Sigmoid colon (tissue), 7 donors: ENCODE data around the gene ZNF655. TPM values are rescaled to one million over a fixed set of nuclear protein-coding genes. Genes with fewer than 3 reads are reported as not detected.
"Not testable (repeated sequence)": the region's sequence is repeated elsewhere in the genome, so short reads cannot be mapped to it uniquely, and the experiment has no call there.

Experiments
- DNase-seq: peaks from one replicate; pipeline ENCODE4 v3.0.0-alpha.2; 2019
- H3K27ac ChIP-seq, 4 donors: fragments of 200-600 bp; sonication (generic); one replicate each; pipeline ENCODE4 v1.5.1; 2016 to 2019; ENCODE audit warnings: mild to moderate bottlenecking in 1 of 4
- H3K27me3 ChIP-seq, 3 donors: fragments of 200-600 bp; sonication (generic); one replicate each; pipeline ENCODE4 v1.5.1; 2019; ENCODE audit warnings: mild to moderate bottlenecking in 1 of 3
- H3K36me3 ChIP-seq, 4 donors: fragments of 200-600 bp; sonication (generic); one replicate each; pipeline ENCODE4 v1.5.1; 2016 to 2019
- H3K4me1 ChIP-seq, 4 donors: fragments of 200-600 bp; sonication (generic); one replicate each; pipeline ENCODE4 v1.5.1; 2017 to 2019
- H3K4me3 ChIP-seq, 4 donors: fragments of 200-600 bp; sonication (generic); one replicate each; pipeline ENCODE4 v1.5.1; 2017 to 2019; ENCODE audit warnings: mild to moderate bottlenecking in 2 of 4, moderate library complexity in 1 of 4
- H3K9me3 ChIP-seq, 4 donors: fragments of 200-600 bp in 3 of 4; sonication (generic) in 3 of 4; one replicate each; pipeline versions ENCODE4 v1.5.1 to v1.6.1; 2013 to 2019
- CTCF ChIP-seq, 4 experiments: fragments of 450-650 bp in 3 of 4; fragments of 200-600 bp in 1 of 4; IDR thresholded peaks; one replicate each; pipeline ENCODE4 v1.5.1; 2016 to 2019; ENCODE audit warnings: antibody characterized with exemption in 4 of 4, mild to moderate bottlenecking in 3 of 4, moderate library complexity in 2 of 4
- EP300 ChIP-seq, 4 donors: sonication (generic); formaldehyde crosslinking; IDR thresholded peaks; one replicate each; pipeline ENCODE4 v1.6.1; 2017; ENCODE audit warnings: antibody characterized with exemption in 4 of 4
- POLR2A ChIP-seq, 2 donors: fragments of 450-650 bp; IDR thresholded peaks; one replicate each; pipeline ENCODE4 v1.6.1; 2016; ENCODE audit warnings: antibody characterized with exemption in 2 of 2, mild to moderate bottlenecking in 2 of 2, moderate library complexity in 2 of 2
- POLR2AphosphoS5 ChIP-seq, 4 donors: sonication (generic); formaldehyde crosslinking; IDR thresholded peaks; one replicate each; pipeline ENCODE4 v1.6.1; 2017; ENCODE audit warnings: antibody characterized with exemption in 4 of 4
- WGBS, 2 donors: extraction: QIAGEN DNeasy Blood & Tissue Kit; methylation state at CpG; one replicate each; pipeline ENCODE4 v1.1.7; 2013; 5-methylcytosine and 5-hydroxymethylcytosine counted together
- intact Hi-C: fragments of 100-400 bp; cut with DNase I; formaldehyde crosslinking; loops from one replicate; pipeline ENCODE4 v1.15.1; 2023
- polyA plus RNA-seq, 3 donors: library from polyadenylated mRNA; stranded (reverse); fragments of 200-250 nt; gene quantifications; one replicate each; pipeline ENCODE4 v1.2.3, GENCODE V29; 2013
- total RNA-seq, 4 donors: library from RNA; depleted of rRNA; stranded (reverse); fragments of >200 nt; gene quantifications; one replicate each; pipeline ENCODE4 v1.1.0, GENCODE V29; 2016
- donor health status: healthy with polysubstance abuse.
- donor health status: Bipolar disorder and iron deficiency.
- donor health status: healthy.

ZNF655 gene
- total and polyA plus RNA-seq, 7 donors: 45.0 to 148 (median 124) TPM

GRCh38 chr7:99562114-99562784 is 3.8 kb downstream of the ZNF655 start:
- intact Hi-C loops: no loop called here
- no peaks in the 10 kb centered on the region for H3K9me3 ChIP-seq
- WGBS, 2 donors: 84 to 92% methylated on average over 9 of the region's 9 CpGs
- H3K27ac ChIP-seq: peak overlapping the region in 2 of 4 donors; percentile 39 to 68
- DNase-seq: no peak
- H3K4me3 ChIP-seq: no peak overlapping the region
- H3K36me3 ChIP-seq: peaks cover 29 to 66% (median 41%) of the 10 kb centered on the region in 4 donors
- no peaks in the 10 kb centered on the region for H3K27me3 ChIP-seq
- no peak for TF ChIP-seq EP300 (IDR thresholded peaks at IDR 0.05)
- TF ChIP-seq POLR2A (IDR thresholded peaks at IDR 0.05): no peak
- TF ChIP-seq POLR2AphosphoS5 (IDR thresholded peaks at IDR 0.05): no peak
- TF ChIP-seq CTCF (IDR thresholded peaks at IDR 0.05): no peak
- H3K4me1 ChIP-seq: peaks cover 0 to 40% (median 36%) of the 10 kb centered on the region in 4 donors

- DNase-seq: no peak
- Histone ChIP-seq H3K4me1 (peaks cover 0 to 34% (median 32%) of the 10 kb centered on the region in 4 donors), H3K36me3 (peaks cover 29 to 72% (median 41%) of the 10 kb centered on the region in 4 donors), H3K4me3 (no peak overlapping the region), H3K27ac (peak overlapping the region in 2 of 4 donors; percentile 39 to 68), H3K9me3 (no peaks in the 10 kb centered on the region), H3K27me3 (no peaks in the 10 kb centered on the region)
- TF ChIP-seq EP300 (IDR thresholded peaks at IDR 0.05) (no peak), POLR2AphosphoS5 (IDR thresholded peaks at IDR 0.05) (peak in 1 of 4 donors; percentile 46)
- intact Hi-C loops: no loop called here
- 43 to 56% methylated on average over 2 of the region's 2 CpGs for WGBS, 2 donors
These were observed 4.4 kb downstream of the ZNF655 start for GRCh38 chr7:99562832-99563231.

- Histone ChIP-seq H3K27ac (peak overlapping the region in 2 of 4 donors; percentile 16 to 68), H3K4me3 (no peak overlapping the region), H3K4me1 (peaks cover 0 to 33% (median 32%) of the 10 kb centered on the region in 4 donors), H3K27me3 (no peaks in the 10 kb centered on the region), H3K9me3 (no peaks in the 10 kb centered on the region), H3K36me3 (peaks cover 29 to 77% (median 41%) of the 10 kb centered on the region in 4 donors)
- no peak for DNase-seq
- intact Hi-C loops: no loop called here
- TF ChIP-seq POLR2A (IDR thresholded peaks at IDR 0.05) (no peak), EP300 (IDR thresholded peaks at IDR 0.05) (no peak), POLR2AphosphoS5 (IDR thresholded peaks at IDR 0.05) (no peak), CTCF (IDR thresholded peaks at IDR 0.05) (no peak)
- 94 to 95% methylated on average over 10 of the region's 10 CpGs for WGBS, 2 donors
These were observed 5.2 kb downstream of the ZNF655 start for GRCh38 chr7:99563650-99564049.

GRCh38 chr7:99568770-99569169 is 10.3 kb downstream of the ZNF655 start:
- H3K27ac ChIP-seq, DNase-seq, intact Hi-C loops, H3K4me1 ChIP-seq, H3K4me3 ChIP-seq, H3K27me3 ChIP-seq, H3K9me3 ChIP-seq: not testable (repeated sequence)
- 96 to 97% methylated on average over 7 of the region's 7 CpGs for WGBS, 2 donors
- H3K36me3 ChIP-seq: peaks cover 5 to 93% (median 26%) of the 10 kb centered on the region in 4 donors

GRCh38 chr7:99571768-99572167 is 13.3 kb downstream of the ZNF655 start:
- TF ChIP-seq EP300 (IDR thresholded peaks at IDR 0.05): no peak
- intact Hi-C loops: no loop called here

GRCh38 chr7:99573257-99573656 is 14.8 kb downstream of the ZNF655 start:
- Histone ChIP-seq H3K9me3 (no peaks in the 10 kb centered on the region), H3K4me1 (no peaks in the 10 kb centered on the region), H3K27ac (no peak overlapping the region), H3K4me3 (no peak overlapping the region), H3K27me3 (no peaks in the 10 kb centered on the region), H3K36me3 (peaks cover 0 to 56% (median 17%) of the 10 kb centered on the region in 4 donors)
- no peak for DNase-seq
- WGBS, 2 donors: 93 to 97% methylated on average over 1 of the region's 1 CpG
- intact Hi-C loops: no loop called here
- TF ChIP-seq CTCF (IDR thresholded peaks at IDR 0.05) (no peak), POLR2A (IDR thresholded peaks at IDR 0.05) (no peak), POLR2AphosphoS5 (IDR thresholded peaks at IDR 0.05) (no peak), EP300 (IDR thresholded peaks at IDR 0.05) (no peak)

More at GRCh38 chr7:99571768-99572167, 13.3 kb downstream of the ZNF655 start:
- 93% methylated on average over 3 of the region's 3 CpGs for WGBS, 2 donors
- peaks cover 0 to 66% (median 17%) of the 10 kb centered on the region in 4 donors for H3K36me3 ChIP-seq
- no peak overlapping the region for H3K4me3 ChIP-seq
- H3K27me3 ChIP-seq: no peaks in the 10 kb centered on the region
- no peak for DNase-seq
- H3K4me1 ChIP-seq: no peaks in the 10 kb centered on the region
- no peak overlapping the region for H3K27ac ChIP-seq
- H3K9me3 ChIP-seq: no peaks in the 10 kb centered on the region
